Sciatic nerve (tissue), 2 donors: Measurements from ENCODE around the gene VMP1. TPM values are rescaled to one million over a fixed set of nuclear protein-coding genes. Genes with fewer than 3 reads are reported as not detected.
"Not testable (repeated sequence)": the region's sequence is repeated elsewhere in the genome, so short reads cannot be mapped to it uniquely, and the experiment has no call there.

ENCODE experiments used
- ATAC-seq: fragments of 200-7000 bp; cut with Tn5 transposase; one replicate; pipeline ENCODE4 v1.9.1; 2020; ENCODE audit warnings: mild to moderate bottlenecking, moderate library complexity
- DNase-seq: peaks from one replicate; pipeline ENCODE4 v3.0.0-alpha.2; 2020; ENCODE audit warnings: low spot score
- intact Hi-C: fragments of 100-400 bp; cut with DNase I; formaldehyde crosslinking; loops from one replicate; pipeline ENCODE4 v1.14.2; 2022
- total RNA-seq: library from RNA; stranded (reverse); fragmentation: NEBNext Ultra II Directional; extraction: Animal tissue kit (Norgen Biotek cat#: 25700); gene quantifications from one replicate; pipeline ENCODE4 v1.2.1, GENCODE V29; 2021
- donor health status: DM: no; HTN: no; CAD: no.
- donor health status: DM: no; HTN: no; CAD: no.

VMP1 gene
- total RNA-seq, 1 donor from 2014 or later = 236 TPM

DNA sequence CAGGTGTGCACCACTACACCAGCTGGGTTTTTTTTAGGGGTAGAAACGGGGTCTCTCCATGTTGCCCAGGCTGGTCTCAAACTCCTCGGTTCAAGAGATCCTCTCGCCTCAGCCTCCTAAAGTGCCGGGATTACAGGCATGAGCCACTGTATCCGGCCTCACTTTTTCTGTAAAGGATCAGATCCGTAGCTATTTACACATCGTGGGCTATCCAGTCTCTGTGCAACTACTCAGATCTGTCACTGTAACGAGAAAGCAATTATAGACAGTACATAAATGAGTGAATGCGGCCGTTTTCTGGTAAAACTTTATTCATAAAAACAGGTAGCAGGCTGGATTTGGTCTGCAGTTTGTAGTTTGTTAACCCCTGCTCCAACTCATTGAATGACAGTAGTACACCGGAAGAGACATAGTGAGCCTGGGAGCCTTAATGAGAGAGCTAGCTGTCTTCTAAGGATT lies 44.5 kb downstream of the VMP1 start:
- DNase-seq (no peak), ATAC-seq (no peak)
- intact Hi-C loops = no loop called here

DNA sequence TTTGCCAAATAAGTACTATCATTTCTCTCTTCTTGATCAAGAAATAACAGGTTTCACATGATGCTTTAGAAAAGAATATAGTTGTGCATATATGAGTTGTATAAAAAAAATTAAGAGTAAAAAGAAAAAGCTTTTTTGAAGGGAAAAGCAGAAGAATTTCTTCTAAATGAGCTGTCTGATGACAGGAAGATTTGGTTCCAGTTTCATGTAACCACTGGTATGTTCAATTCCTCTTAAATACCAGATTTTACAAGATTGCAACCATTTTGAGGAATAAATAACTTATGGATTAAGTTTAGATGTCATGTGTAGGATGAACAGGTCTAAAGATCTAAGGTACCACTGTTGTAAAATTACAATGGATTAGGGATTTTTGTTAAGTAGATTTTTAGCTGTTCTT lies 45.0 kb downstream of the VMP1 start:
- intact Hi-C loops = no loop called here
- DNase-seq (no peak), ATAC-seq (no peak)

DNA sequence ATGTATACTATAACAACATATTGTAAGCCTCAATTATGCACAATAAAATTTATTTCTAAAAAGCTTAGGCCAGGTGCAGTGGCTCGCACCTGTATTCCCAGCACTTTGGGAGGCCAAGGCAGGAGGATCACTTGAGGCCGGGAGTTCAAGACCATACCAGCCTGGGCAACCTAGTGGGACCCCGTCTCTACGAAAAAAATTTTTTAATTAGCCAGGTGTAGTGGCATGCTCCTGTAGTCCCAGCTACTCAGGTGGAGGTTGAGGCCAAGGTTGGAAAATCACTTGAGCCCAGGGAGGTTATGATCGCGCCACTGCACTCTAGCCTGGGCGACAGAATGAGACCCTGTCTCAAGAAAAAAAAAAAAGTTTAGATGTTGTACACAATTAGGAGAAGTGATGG lies 45.5 kb downstream of the VMP1 start:
- ATAC-seq (no peak), DNase-seq (no peak)
- intact Hi-C loops = no loop called here

DNA sequence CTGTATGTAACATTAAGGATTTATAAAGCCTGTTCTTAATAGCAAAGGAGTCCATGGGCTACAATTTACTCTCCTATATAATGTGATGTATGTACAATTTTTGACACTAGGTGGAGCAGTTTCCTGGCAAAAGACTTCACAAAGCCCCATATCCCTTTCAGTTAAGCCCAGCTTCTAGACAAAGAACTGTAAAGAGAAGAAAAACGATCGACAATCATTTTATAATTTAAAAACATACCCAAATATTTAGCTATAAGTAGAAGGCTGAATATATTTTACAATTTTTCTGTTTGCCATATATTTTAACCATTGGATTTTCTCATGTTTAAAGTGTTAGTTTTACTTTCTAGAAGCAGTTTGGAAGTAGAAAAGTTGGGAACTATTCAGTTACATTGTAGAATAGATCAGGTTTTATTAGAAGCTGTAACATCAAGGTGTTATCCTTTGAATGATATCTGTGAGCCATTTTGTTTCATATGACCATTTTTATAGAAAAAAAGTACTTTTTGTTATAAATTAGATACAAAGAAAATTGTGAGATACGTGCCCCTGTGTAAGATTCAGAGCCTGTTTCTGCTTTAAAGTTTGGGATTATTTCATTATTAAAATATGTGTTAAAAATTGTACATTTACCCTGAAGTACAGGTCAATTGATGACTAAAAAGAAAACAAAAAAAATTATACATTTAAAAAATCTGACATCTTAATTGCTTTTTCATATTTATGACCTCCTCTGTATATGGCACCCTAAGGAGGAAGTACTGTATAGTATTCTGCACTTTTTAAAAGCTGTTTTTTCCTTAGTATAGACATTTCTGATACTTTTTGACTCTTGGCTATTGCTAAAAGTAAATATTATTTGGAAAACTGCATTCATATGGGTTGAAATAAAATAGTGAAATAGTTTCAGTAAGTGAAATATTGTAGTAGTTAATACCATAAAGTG lies 46.3 kb downstream of the VMP1 start:
- peak; percentile 91 for ATAC-seq
- no peak for DNase-seq
- intact Hi-C loops = no loop called here

DNA sequence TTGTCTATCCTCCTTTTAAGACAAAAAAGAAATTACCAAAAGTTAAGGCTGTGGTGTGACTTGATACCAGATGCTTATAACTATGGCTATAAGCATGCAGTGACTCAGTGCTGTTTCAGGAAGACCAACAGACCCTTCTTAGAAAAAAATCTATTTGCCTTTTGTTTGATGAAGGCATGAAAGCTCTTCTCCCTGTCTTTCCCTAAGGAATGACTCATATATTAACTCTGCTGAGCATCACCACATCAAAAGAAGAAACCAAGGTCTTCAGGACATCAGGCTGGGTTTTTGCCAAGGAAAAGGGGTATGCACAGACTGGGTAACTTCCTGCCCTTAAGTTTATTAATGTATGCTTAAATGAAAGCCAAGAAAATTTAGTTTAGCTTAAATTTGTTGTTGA lies 47.1 kb downstream of the VMP1 start:
- DNase-seq = no peak
- intact Hi-C loops = no loop called here
- no peak for ATAC-seq

- intact Hi-C loops, DNase-seq, ATAC-seq: not testable (repeated sequence)
Measured at GRCh38 chr17:59755069-59755468, 47.6 kb downstream of the VMP1 start.

GRCh38 chr17:59756236-59756818 lies 48.9 kb downstream of the VMP1 start:
- intact Hi-C loops = no loop called here
- DNase-seq (no peak), ATAC-seq (no peak)

DNA sequence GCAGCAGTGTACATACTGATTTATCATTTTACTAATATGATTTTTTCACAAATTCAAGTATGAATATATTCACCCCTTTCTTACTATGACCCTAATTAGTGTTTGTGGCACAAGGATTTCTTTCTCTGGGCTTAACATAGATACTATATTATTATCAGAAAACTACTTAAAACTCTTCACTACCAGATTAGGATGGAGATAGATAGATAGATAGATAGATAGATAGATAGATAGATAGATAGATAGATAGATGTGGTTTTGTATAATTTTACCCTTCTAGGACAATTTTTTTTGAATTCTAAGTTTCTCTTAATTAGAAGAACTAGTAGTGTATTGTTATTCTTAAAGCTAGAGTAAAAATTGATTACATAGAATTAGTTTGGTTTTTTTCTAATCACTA lies 49.6 kb downstream of the VMP1 start:
- ATAC-seq (no peak), DNase-seq (no peak)
- intact Hi-C loops = no loop called here

- DNase-seq = no peak
- ATAC-seq = no peak
- intact Hi-C loops = no loop called here
Measured at GRCh38 chr17:59757470-59757869, 50.0 kb downstream of the VMP1 start.

DNA sequence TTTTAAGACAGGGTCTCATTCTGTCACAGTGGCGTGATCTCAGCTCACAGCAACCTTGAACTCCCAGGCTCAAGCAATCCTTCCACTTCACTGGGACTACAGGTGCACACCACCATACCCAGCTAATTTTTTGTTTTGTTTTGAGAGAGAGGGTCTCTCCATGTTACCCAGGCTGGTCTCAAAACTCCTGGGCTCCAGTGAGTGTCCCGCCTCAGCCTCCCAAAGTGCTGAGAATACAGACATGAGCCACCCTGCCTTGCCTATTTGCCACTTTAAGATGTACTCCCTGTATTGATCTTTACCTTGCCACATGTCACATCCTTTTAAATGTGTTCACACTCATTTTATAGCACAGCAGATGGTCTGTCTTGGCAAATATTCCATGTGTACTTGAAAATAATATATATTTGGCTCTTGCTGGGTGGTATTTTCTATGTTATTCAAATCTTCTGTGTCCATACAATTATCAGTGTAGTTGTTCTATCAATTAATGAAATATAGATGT lies 50.5 kb downstream of the VMP1 start:
- intact Hi-C loops = no loop called here

GRCh38 chr17:59758998-59759651 lies 51.7 kb downstream of the VMP1 start:
- DNase-seq, intact Hi-C loops, ATAC-seq: not testable (repeated sequence)

More for the DNA sequence above, 50.5 kb downstream of the VMP1 start:
- ATAC-seq = no peak
- no peak for DNase-seq

GRCh38 chr17:59760160-59760559 lies 52.7 kb downstream of the VMP1 start:
- intact Hi-C loops = no loop called here
- ATAC-seq (no peak), DNase-seq (no peak)

GRCh38 chr17:59761385-59762048 lies 54.1 kb downstream of the VMP1 start:
- intact Hi-C loops = no loop called here
- no peak for ATAC-seq
- no peak for DNase-seq

- DNase-seq = no peak
- intact Hi-C loops = no loop called here
- no peak for ATAC-seq
Measured at GRCh38 chr17:59762049-59762823, 54.8 kb downstream of the VMP1 start.

GRCh38 chr17:59762824-59763374 lies 55.4 kb downstream of the VMP1 start:
- intact Hi-C loops = no loop called here
- DNase-seq (no peak), ATAC-seq (no peak)

DNA sequence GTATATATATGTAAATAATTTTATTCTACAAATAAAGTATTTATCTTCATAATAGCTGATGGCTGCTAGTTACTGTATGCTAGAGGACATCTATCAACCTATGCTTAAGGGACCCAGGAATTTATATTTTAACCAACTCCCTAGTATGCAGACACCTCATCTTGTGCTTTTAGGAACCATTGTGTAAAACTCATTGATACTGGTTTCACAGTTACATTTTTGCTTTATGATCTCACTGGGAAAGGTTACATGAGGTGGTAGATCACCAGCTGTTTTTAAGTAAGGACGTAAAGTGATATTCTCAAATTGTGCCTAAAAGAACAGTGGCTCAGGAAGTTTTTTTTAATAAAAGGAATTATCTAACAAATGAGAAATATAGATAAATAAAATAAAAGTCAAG lies 56.4 kb downstream of the VMP1 start:
- no peak for DNase-seq
- intact Hi-C loops = no loop called here
- no peak for ATAC-seq

DNA sequence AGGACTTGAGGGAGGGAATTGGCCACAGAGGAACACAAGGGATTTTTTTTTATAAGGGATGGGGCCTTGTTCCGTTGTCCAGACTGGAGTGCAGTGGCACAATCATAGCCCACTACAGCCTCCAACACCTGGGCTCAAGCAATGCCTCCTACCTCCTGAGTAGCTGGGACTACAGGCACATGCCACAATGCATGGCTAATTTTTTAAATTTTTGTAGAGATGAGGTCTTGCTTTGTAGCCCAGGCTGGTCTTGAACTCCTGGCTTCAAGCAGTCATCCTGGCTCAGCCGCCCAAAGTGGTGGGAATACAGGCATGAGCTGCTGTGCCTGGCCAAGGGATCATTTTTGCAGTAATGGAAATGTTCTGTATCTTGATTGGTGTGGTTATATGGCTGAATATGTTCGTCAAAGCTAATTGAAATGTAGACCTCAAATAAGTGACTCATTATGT lies 56.9 kb downstream of the VMP1 start:
- DNase-seq (no peak), ATAC-seq (no peak)
- intact Hi-C loops = no loop called here

- intact Hi-C loops = no loop called here
- DNase-seq (no peak), ATAC-seq (no peak)
Measured at GRCh38 chr17:59765038-59765437, 57.6 kb downstream of the VMP1 start.
